Thyroid gland (tissue), 4 donors: ENCODE measurements around the gene C1orf167. TPM values are rescaled to one million over a fixed set of nuclear protein-coding genes. Genes with fewer than 3 reads are reported as not detected.

Experiments used
- DNase-seq, 2 donors: peaks; one replicate each; pipeline ENCODE4 v3.0.0-alpha.2; 2019
- H3K27ac ChIP-seq, 3 donors: fragments of 200-600 bp; sonication (generic); 1 replicate in 2 of 3; 2 replicates in 1 of 3; pipeline ENCODE4 v1.5.1; 2016 to 2019; ENCODE audit warnings: mild to moderate bottlenecking in 1 of 3, moderate library complexity in 1 of 3
- H3K27me3 ChIP-seq: fragments of 200-600 bp; sonication (generic); one replicate; pipeline ENCODE4 v1.5.1; 2019
- H3K36me3 ChIP-seq, 2 donors: fragments of 200-600 bp; sonication (generic); one replicate each; pipeline ENCODE4 v1.5.1; 2016 to 2019
- H3K4me1 ChIP-seq, 2 donors: fragments of 200-600 bp; sonication (generic); one replicate each; pipeline ENCODE4 v1.5.1; 2017 to 2019
- H3K4me3 ChIP-seq, 3 donors: fragments of 200-600 bp; sonication (generic); replicated peaks in 1 of 3; 1 replicate in 2 of 3; 2 replicates in 1 of 3; pipeline ENCODE4 v1.5.1; 2016; ENCODE audit warnings: mild to moderate bottlenecking in 1 of 3
- H3K9me3 ChIP-seq: fragments of 200-600 bp; sonication (generic); one replicate; pipeline ENCODE4 v1.5.1; 2017
- CTCF ChIP-seq, 6 experiments: fragments of 200-600 bp in 3 of 6; fragments of 450-650 bp in 3 of 6; sonication (generic) in 3 of 6; IDR thresholded peaks; one replicate each; pipeline ENCODE4 v1.5.1; 2016 to 2019; ENCODE audit warnings: antibody characterized with exemption in 6 of 6, mild to moderate bottlenecking in 2 of 6, inconsistent platforms in 1 of 6, moderate library complexity in 1 of 6
- POLR2A ChIP-seq, 2 donors: fragments of 450-650 bp; IDR thresholded peaks; one replicate each; pipeline ENCODE4 v1.6.1; 2017; ENCODE audit warnings: antibody characterized with exemption in 2 of 2, mild to moderate bottlenecking in 2 of 2, moderate library complexity in 1 of 2
- WGBS, 2 donors: methylation state at CpG; one replicate each; pipeline ENCODE4 v1.1.5; 2017; 5-methylcytosine and 5-hydroxymethylcytosine counted together
- intact Hi-C: fragments of 100-400 bp; cut with DNase I; formaldehyde crosslinking; loops from one replicate; pipeline ENCODE4 v1.15.1; 2023
- total RNA-seq, 4 donors: library from RNA; depleted of rRNA; stranded (reverse); fragments of >200 nt; gene quantifications; one replicate each; pipeline ENCODE4 v1.2.3, GENCODE V29; 2016

Gene C1orf167
- total RNA-seq, 4 donors from 2014 or later, result 0.22 to 6.3 TPM; not detected in 2

DNA sequence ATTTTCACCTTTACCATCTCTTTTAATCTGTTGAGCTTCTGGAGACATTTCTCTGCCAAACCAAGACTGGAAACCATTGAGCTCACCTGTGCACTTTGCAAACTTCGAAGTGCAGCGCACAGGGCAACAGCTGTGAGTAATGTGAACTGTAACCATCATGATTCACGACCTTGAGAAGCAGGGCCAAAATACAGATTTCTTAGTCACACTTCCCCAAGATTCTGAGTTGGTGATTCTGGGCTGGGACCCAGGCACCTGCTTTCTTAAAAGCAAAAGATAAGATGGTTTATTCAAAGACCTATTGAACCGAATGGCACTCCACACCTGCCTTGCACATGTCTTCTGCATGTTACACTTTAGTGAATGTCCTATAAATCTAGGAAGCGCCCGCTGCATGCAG lies 15.9 kb upstream of the C1orf167 start:
- Histone ChIP-seq H3K9me3 (no peaks in the 10 kb centered on the region), H3K4me3 (no peak overlapping the region), H3K4me1 (peaks cover 0 to 9% of the 10 kb centered on the region in 2 donors), H3K27ac (no peak overlapping the region), H3K36me3 (peaks cover 8 to 45% of the 10 kb centered on the region in 2 donors), H3K27me3 (no peaks in the 10 kb centered on the region)
- TF ChIP-seq POLR2A (IDR thresholded peaks at IDR 0.05) (no peak), CTCF (IDR thresholded peaks at IDR 0.05) (no peak)
- 83 to 89% methylated on average over 6 of the region's 6 CpGs for WGBS, 2 donors
- intact Hi-C loops, result no loop called here
- no peak for DNase-seq

- peaks cover 8 to 45% of the 10 kb centered on the region in 2 donors for H3K36me3 ChIP-seq
- WGBS, 2 donors, result 87 to 88% methylated on average over 18 to 20 of the region's 20 CpGs
- intact Hi-C loops, result no loop called here
Measured at GRCh38 chr1:11746795-11747487, 15.1 kb upstream of the C1orf167 start.

DNA sequence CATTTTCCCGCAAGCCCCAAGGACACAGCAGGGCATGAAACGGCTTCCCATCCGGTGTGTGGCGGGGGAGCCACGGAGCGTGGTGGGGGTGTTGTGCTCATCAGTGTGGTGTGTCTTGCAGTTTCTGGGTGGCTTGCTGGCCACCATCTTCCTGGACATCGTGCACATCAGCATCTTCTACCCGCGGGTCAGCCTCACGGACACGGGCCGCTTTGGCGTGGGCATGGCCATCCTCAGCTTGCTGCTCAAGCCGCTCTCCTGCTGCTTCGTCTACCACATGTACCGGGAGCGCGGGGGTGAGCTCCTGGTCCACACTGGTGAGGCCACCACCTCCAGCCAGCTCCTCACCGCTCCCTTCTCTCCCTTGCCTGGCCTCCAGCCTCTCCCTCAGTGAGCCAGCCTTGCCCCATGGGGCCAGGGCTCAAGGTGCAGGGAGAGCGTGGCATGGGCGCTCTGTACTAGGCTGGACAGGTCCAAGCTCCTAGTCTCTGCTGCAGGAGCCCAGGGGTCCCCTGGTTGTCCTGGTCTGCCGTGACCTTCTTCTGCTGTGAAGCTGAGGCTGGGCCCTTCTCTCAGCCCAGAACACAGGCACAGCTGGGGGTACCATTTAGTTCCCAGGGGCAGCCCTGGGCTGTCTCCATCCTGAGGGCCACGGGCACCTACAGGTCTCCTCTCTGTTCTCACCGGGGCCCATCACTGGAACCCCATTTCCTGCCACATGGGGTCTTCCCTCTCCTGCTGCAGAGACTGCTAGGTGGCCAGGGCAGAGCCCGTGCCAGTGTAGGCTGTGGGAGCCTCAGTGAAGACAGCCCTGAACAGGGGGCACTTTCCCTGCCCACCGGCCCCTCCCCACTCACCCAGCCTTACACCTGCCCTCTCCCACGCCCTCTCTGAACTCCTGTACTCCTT lies 13.4 kb upstream of the C1orf167 start:
- Histone ChIP-seq H3K4me1 (no peaks in the 10 kb centered on the region), H3K27me3 (no peaks in the 10 kb centered on the region), H3K36me3 (peaks cover 8 to 45% of the 10 kb centered on the region in 2 donors), H3K4me3 (no peak overlapping the region), H3K9me3 (no peaks in the 10 kb centered on the region), H3K27ac (no peak overlapping the region)
- intact Hi-C loops, result no loop called here
- no peak for TF ChIP-seq POLR2A (IDR thresholded peaks at IDR 0.05)
- TF ChIP-seq CTCF (IDR thresholded peaks at IDR 0.05), result no peak
- no peak for DNase-seq
- WGBS, 2 donors, result 91 to 92% methylated on average over 9 to 24 of the region's 27 CpGs

More at GRCh38 chr1:11746795-11747487, 15.1 kb upstream of the C1orf167 start:
- Histone ChIP-seq H3K27me3 (no peaks in the 10 kb centered on the region), H3K9me3 (no peaks in the 10 kb centered on the region), H3K27ac (no peak overlapping the region), H3K4me1 (peaks cover 0 to 9% of the 10 kb centered on the region in 2 donors), H3K4me3 (no peak overlapping the region)
- TF ChIP-seq POLR2A (IDR thresholded peaks at IDR 0.05), result no peak
- TF ChIP-seq CTCF (IDR thresholded peaks at IDR 0.05), result no peak
- DNase-seq, result no peak

DNA sequence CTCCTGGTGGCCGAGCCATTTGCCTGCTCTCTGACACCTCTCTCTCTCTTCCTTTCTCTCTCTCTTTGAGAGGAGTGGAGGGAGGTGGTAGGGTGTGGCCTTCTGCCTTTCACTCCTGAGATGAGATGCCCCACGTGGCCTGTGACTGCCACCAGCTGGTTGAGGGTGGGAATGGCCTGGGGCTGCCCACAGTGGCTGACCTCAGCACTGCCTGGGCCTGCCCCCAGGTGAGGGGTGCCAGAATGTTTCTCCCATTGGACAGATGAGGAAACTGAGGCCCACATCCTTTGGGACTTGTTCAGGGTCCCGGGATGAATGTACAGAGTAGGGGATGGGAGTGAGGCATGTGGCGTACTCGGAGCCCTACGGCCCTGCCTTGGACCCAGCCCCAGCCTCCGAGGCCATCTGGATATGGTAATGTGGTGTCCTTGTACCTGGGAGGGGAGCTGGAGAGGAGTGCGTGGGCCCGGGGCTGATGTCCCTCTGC lies 12.7 kb upstream of the C1orf167 start:
- intact Hi-C loops, result no loop called here
- Histone ChIP-seq H3K4me1 (no peaks in the 10 kb centered on the region), H3K4me3 (no peak overlapping the region), H3K27me3 (no peaks in the 10 kb centered on the region), H3K36me3 (peaks cover 8 to 45% of the 10 kb centered on the region in 2 donors), H3K9me3 (no peaks in the 10 kb centered on the region), H3K27ac (no peak overlapping the region)
- whole genome bisulfite sequencing, 2 donors, result 84 to 86% methylated on average over 8 to 9 of the region's 9 CpGs
- no peak for TF ChIP-seq POLR2A (IDR thresholded peaks at IDR 0.05)
- peak in 2 of 6 experiments; percentile 26 to 33 for TF ChIP-seq CTCF (IDR thresholded peaks at IDR 0.05)
- no peak for DNase-seq
